HCT116 (cell line): ENCODE measurements around the gene OCRL.

ENCODE experiments used
- CEBPB ChIP-seq: IDR thresholded peaks from 2 replicates; pipeline ENCODE4 v1.6.1; 2012; ENCODE audit warnings: low read depth
- CTCF ChIP-seq, 3 experiments: fragments of 200-600 bp in 1 of 3; sonication (generic) in 1 of 3; IDR thresholded peaks in 2 of 3; conservative IDR thresholded peaks in 1 of 3; 2 replicates each; pipeline ENCODE4 v1.5.1; 2012 to 2017; ENCODE audit warnings: low read depth in 2 of 3, low read length in 2 of 3, antibody characterized with exemption in 1 of 3, borderline replicate concordance in 1 of 3, control low read depth in 1 of 3, mild to moderate bottlenecking in 1 of 3, mixed read lengths in 1 of 3, mixed run types in 1 of 3, moderate library complexity in 1 of 3; ENCODE audit not compliant: insufficient read depth in 1 of 3
- EZH2 ChIP-seq: fragments of 200-600 bp; sonication (generic); IDR thresholded peaks from 2 replicates; pipeline ENCODE4 v1.6.1; 2017; ENCODE audit warnings: antibody characterized with exemption, mixed run types
- JUND ChIP-seq: IDR thresholded peaks from 2 replicates; pipeline ENCODE4 v1.6.1; 2012
- MAX ChIP-seq: IDR thresholded peaks from 2 replicates; pipeline ENCODE4 v1.6.1; 2012
- POLR2A ChIP-seq: IDR thresholded peaks from 2 replicates; pipeline ENCODE4 v1.7.0; 2011; ENCODE audit warnings: borderline replicate concordance; ENCODE audit not compliant: insufficient read depth, insufficient read length; ENCODE audit errors: extremely low read depth
- POLR2AphosphoS5 ChIP-seq: IDR thresholded peaks from 2 replicates; pipeline ENCODE4 v1.6.1; 2011; ENCODE audit warnings: mild to moderate bottlenecking, low read depth, low read length, moderate library complexity
- RAD21 ChIP-seq: IDR thresholded peaks from 2 replicates; pipeline ENCODE4 v1.6.1; 2012; ENCODE audit warnings: low read depth, mild to moderate bottlenecking
- SP1 ChIP-seq: IDR thresholded peaks from 2 replicates; pipeline ENCODE4 v1.6.1; 2012; ENCODE audit warnings: low read depth
- SRF ChIP-seq: IDR thresholded peaks from 2 replicates; pipeline ENCODE4 v1.6.1; 2012; ENCODE audit warnings: low read depth
- TCF7L2 ChIP-seq: IDR thresholded peaks from 2 replicates; pipeline ENCODE4 v1.7.0; 2011; ENCODE audit warnings: borderline replicate concordance, inconsistent platforms; ENCODE audit not compliant: insufficient read depth, insufficient read length; ENCODE audit errors: extremely low read depth
- ZNF274 ChIP-seq: fragments of 200-500 bp; sonication (Bioruptor generic); IDR thresholded peaks from 2 replicates; pipeline ENCODE4 v1.6.1; 2014; ENCODE audit warnings: mild to moderate bottlenecking, low read depth, low read length, inconsistent platforms
- TF ChIP-seq, protein P1 (sequence below): IDR thresholded peaks from 2 replicates; pipeline ENCODE4 v1.6.1; 2012; ENCODE audit warnings: low read depth

DNA sequence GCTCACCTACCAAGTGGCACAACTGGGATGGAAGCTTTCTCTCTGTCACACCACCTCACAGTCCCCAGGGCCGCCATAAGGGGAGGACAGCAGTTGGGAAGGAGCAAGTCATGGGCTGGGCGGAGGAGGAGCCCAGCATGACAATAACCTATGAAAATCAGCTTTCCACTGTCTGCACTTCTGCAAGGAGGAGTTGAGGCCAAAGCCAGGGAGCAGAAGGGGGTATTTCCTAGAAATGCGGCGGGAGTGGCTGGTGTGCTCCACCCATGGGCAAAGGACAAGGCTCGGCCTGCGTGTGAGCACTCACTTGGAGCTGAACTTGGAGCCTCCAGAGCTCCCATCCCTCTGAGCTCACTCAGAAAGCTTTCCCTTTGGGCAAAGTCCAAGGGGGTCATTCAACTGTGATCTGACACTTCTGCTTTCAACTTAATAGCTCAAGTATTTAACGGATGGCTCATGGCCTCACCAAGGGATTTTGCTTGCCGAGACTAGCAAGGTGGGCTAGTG, 96.2 kb downstream of the OCRL start:
- no peak for TF ChIP-seq ZNF274
- no peak for TF ChIP-seq EZH2
- no peak for TF ChIP-seq POLR2A
- no peak for TF ChIP-seq POLR2AphosphoS5
- no peak for TF ChIP-seq SP1
- no peak for TF ChIP-seq TCF7L2
- TF ChIP-seq, protein P1, sequence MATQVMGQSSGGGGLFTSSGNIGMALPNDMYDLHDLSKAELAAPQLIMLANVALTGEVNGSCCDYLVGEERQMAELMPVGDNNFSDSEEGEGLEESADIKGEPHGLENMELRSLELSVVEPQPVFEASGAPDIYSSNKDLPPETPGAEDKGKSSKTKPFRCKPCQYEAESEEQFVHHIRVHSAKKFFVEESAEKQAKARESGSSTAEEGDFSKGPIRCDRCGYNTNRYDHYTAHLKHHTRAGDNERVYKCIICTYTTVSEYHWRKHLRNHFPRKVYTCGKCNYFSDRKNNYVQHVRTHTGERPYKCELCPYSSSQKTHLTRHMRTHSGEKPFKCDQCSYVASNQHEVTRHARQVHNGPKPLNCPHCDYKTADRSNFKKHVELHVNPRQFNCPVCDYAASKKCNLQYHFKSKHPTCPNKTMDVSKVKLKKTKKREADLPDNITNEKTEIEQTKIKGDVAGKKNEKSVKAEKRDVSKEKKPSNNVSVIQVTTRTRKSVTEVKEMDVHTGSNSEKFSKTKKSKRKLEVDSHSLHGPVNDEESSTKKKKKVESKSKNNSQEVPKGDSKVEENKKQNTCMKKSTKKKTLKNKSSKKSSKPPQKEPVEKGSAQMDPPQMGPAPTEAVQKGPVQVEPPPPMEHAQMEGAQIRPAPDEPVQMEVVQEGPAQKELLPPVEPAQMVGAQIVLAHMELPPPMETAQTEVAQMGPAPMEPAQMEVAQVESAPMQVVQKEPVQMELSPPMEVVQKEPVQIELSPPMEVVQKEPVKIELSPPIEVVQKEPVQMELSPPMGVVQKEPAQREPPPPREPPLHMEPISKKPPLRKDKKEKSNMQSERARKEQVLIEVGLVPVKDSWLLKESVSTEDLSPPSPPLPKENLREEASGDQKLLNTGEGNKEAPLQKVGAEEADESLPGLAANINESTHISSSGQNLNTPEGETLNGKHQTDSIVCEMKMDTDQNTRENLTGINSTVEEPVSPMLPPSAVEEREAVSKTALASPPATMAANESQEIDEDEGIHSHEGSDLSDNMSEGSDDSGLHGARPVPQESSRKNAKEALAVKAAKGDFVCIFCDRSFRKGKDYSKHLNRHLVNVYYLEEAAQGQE, result no peak
- TF ChIP-seq CTCF (IDR thresholded peaks at IDR 0.05 in 2 of 3, conservative IDR thresholded peaks at IDR 0.05 in 1 of 3; ENCODE audit: borderline replicate concordance in 1 of 3, insufficient read depth in 1 of 3, low read depth in 2 of 3, low read length in 2 of 3), result no peak
- no peak for TF ChIP-seq RAD21
- no peak for TF ChIP-seq SRF
- TF ChIP-seq MAX, result no peak
- no peak for TF ChIP-seq CEBPB
- no peak for TF ChIP-seq JUND
